G401.6 (cell line): Measurements from ENCODE around the gene KMT5C.

Source experiments
- FAIRE-seq: peaks from 2 replicates; lab custom pipeline; 2012; peaks lifted over from hg19 to GRCh38; lab: Jason Lieb, UNC

Gene KMT5C

DNA sequence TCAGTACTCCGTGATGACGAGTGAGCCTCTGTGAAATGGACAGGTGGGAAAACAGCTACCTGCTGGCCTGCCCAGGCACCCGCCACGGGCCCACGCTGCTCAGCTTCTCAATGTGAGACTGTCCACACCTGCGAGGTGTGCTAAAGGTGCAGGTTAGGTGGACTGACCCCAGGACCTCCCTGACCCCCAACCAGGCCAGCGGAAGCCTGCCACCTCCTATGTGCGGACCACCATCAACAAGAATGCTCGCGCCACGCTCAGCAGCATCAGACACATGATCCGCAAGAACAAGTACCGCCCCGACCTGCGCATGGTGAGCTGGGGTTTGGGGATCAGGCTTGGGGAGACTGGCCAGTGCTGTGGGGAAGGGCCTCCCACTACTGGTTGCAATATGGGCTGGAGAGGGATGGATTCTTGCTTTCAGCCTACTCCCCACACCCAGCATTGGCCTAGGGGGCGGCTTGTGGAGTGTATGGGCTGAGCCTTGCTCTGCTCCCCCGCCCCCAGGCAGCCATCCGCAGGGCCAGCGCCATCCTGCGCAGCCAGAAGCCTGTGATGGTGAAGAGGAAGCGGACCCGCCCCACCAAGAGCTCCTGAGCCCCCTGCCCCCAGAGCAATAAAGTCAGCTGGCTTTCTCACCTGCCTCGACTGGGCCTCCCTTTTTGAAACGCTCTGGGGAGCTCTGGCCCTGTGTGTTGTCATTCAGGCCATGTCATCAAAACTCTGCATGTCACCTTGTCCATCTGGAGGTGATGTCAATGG, 48.2 kb downstream of the KMT5C start:
- no peak for FAIRE-seq

DNA sequence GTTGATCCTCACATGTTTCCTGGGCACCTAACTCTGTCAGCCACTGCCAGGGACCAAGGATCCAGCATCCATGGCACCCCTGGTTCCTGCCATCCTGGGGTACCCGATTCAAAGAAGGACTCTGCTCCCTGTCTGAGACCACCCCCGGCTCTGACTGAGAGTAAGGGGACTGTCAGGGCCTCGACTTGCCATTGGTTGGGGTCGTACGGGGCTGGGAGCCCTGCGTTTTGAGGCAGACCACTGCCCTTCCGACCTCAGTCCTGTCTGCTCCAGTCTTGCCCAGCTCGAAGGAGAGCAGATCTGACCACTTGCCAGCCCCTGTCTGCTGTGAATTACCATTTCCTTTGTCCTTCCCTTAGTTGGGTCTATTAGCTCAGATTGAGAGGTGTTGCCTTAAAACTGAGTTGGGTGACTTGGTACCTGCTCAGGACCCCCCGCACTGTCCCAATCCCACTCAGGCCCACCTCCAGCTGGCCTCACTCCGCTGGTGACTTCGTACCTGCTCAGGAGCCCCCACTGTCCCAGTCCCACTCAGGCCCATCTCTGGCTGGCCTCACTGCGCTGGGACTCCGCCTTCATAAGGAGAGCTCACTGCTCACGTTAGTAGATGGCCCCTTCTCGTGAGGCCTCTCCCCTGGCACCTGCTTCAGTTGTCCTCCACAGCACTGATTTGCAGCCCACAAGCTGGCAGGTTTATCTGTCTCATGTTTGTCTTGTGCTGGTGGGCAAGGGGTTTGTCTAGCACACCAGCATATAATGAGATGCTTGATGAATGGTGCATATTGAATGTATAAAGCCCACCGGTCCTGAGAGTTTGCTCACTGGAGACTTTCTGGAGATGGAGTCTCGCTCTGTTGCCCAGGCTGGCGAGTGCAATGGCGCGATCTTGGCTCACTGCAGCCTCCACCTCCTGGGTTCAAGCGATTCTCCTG, 50.0 kb downstream of the KMT5C start:
- no peak for FAIRE-seq

DNA sequence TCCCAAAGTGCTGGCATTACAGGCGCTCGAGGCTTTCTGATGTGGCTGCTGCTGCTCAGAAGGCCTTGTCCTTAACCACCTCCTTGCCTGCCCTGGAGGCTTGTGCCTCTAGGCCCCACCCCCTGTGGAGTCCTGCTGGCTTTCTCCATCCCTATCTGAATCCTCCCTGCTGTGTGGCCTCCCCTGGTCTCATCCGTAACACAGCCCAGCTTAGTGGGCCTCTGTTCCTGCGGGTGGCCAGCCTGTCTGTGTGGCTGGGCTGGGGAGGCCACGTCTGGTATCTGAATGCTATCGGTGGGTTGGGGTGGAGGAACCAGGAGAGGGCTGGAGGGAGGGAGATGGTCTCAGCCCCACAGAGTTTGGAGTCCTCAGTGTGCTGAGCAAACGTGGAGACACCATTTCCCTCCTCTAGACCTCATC, 50.8 kb downstream of the KMT5C start:
- no peak for FAIRE-seq

- no peak for FAIRE-seq
These were observed 51.6 kb downstream of the KMT5C start for GRCh38 chr19:55391191-55391670.

GRCh38 chr19:55391702-55392615, 52.3 kb downstream of the KMT5C start:
- no peak for FAIRE-seq

GRCh38 chr19:55392820-55393761, 53.4 kb downstream of the KMT5C start:
- no peak for FAIRE-seq
